HL-60/S4 treated with retinoic acid at 250 ng/mL for 4 days and 3 days (cell line): ENCODE data around the gene ZNF462.

Experiments
- in situ Hi-C: fragments of 300-500 bp; cut with MboI; formaldehyde crosslinking; loops from 2 replicates; pipeline ENCODE4 v1.7.0; 2022; ENCODE audit warnings: low sequenced_read_pairs

The ZNF462 gene

DNA sequence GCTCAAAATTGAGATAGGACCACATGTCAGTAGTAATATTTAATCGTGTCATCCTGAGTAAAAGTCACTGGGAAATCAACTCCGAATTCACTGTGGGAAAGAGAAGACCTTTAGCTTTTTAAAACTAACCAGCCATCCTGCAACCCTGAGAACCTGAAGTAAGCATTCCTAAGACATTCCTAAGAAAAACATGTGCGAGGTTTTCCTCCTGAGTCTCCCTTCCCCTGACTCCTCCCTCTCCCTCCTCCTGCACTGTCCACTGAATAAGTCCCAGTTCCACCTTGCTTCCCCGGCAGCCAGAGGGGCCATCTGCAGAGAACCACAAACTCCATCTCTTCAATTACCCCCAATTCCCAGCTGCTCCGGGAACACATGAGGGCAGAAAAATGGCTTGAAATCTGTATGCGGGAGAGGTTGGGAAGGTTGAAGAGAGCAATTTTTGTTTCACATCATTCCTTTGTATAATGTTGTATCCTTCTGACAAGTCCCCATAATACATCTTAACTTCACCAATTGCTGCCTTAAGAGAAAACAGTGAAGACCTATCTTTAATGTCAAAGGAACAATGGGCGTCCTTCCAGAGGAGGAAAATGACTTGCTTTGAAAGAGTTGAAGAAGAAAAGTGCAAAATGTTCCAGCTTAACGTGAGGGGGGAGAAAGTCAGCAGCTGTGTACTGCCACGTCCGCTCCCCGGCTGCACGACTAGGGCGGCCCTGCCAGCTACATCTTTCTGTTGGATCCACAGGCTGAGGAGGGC lies 186.3 kb downstream of the ZNF462 start:
- in situ Hi-C loops, result no loop called here

DNA sequence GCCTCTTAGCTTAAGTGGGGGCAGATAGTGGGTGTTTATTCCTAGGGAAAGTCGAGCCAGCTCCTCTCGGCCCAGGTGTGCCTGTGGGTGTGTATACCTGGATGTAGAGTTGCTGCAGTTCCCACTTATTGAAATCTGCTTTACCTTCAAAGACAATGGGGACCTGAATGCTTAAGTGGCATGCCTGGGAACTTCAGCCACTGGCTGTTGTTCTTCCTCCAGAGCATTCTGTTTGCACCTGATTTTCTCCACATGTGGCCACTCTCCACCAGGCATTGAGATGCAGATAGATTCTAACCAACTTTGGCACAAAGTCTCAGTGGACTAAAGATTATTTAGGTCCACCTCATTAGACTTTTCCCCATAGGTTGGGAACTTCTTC lies 186.8 kb downstream of the ZNF462 start:
- in situ Hi-C loops, result no loop called here

DNA sequence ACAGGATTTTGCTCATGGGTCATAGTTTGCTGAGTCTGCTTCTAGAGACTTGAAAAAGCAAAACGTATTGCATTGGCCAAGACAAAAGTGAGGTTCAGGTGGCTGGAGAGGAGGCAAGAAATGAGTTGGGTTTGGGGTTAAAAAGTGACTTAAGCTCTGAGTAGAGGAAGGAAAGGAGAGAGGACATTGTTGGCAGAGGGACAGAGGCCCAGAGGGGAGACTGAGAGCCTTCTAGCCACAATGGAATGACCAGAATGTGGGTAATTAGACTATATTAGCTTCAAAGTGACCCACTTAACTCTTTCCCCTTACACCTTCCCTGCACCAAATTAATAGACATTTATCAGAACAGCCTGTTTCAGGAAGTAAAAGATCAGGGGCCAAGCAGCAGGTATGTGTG lies 188.4 kb downstream of the ZNF462 start:
- in situ Hi-C loops, result no loop called here

DNA sequence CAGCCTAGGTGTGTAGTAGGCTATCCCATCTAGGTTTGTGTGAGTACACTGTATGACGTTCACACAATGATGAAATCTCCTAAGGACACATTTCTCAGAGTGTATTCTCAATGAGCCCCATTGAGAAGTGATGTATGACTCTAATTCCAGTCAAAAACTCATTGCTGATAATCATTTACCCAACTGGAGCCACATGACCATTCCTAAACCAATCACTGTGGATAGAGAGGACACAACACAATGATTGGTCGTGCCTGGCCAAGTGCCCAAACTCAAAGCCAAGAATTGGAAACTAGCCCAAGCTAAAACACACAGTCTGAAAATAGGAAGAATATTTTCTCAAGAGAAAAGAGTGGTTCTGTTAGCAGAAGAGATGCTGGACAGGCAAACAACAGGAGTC lies 191.2 kb downstream of the ZNF462 start:
- in situ Hi-C loops, result no loop called here

DNA sequence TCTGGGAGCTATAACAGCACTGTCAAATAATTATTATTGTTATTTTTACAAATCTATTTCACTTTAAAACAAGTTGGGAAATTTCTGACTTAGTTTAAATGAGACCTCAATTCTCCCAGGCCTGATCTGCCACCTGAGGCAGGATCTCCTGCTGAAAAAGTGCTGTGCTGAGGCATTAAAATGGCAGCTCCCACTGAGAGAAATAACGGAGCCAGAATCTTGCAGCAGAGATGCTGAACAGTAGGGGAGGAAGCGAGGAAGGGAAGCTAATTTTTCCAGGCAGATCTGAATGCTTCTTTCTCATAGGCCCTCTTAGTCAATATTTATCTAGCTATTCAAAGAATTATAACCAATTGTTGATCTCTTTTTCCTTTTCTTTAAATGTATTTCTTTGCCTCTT lies 196.3 kb downstream of the ZNF462 start:
- in situ Hi-C loops, result no loop called here

DNA sequence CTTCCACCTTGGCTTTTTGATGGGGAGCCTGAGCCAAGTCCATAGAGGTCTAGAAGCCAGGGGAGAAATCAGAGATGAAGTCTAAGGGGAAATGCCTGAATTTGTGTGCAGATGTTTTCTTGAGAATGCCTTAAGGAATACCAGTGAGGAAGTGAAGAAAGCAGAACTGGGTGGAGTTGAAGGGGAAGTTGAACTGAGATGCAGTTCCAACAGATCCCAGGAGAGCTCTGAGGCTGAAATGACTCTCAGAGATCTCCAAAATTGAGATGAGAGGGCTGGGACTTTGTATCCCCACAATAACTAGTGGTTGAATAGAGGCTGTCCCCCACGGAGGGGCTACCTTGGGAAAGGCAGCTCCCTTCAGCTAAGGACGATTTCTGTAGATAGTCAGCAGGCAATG lies 197.1 kb downstream of the ZNF462 start:
- in situ Hi-C loops, result no loop called here
